H1 (cell line): ENCODE data around the gene DISC1. TPM values are rescaled to one million over a fixed set of nuclear protein-coding genes. Genes with fewer than 3 reads are reported as not detected.

Source experiments
- CTCF ChIA-PET: fragments of 300-600 bp; sonication (Branson Sonifier 250); formaldehyde crosslinking; loops from one replicate; lab custom pipeline; 2021; ENCODE audit not compliant: partially characterized antibody; lab: Charles Lee
- POLR2A ChIA-PET: fragments of 300-600 bp; sonication (Branson Sonifier 250); formaldehyde crosslinking; loops from one replicate; lab custom pipeline; 2021; ENCODE audit warnings: inconsistent platforms; ENCODE audit not compliant: partially characterized antibody; lab: Charles Lee
- DNase-seq, 2 experiments: peaks; one replicate each; pipeline versions ENCODE4 v3.0.0 to v3.0.0-alpha.2; 2010 to 2022; ENCODE audit warnings: low spot score in 2 of 2, low read depth in 1 of 2, mixed read lengths in 1 of 2
- FAIRE-seq: peaks from 2 replicates; lab custom pipeline; 2011; peaks lifted over from hg19 to GRCh38; lab: Jason Lieb, UNC
- H2AFZ ChIP-seq: 2 replicates; pipeline ENCODE4 v1.8.1; 2012; ENCODE audit warnings: low read length, inconsistent platforms
- H2AK5ac ChIP-seq: 2 replicates; pipeline ENCODE4 v1.6.1; 2013; ENCODE audit warnings: low read depth, low read length
- H2BK120ac ChIP-seq: replicated peaks from 2 replicates; pipeline ENCODE3; 2013; ENCODE audit warnings: low read depth, low read length, inconsistent platforms
- H2BK12ac ChIP-seq: 2 replicates; pipeline ENCODE4 v1.6.1; 2013; ENCODE audit warnings: low read depth, low read length
- H2BK15ac ChIP-seq: 2 replicates; pipeline ENCODE4 v1.6.1; 2013; ENCODE audit warnings: low read length
- H2BK20ac ChIP-seq: 2 replicates; pipeline ENCODE4 v1.6.1; 2013; ENCODE audit warnings: low read length
- H2BK5ac ChIP-seq: 2 replicates; pipeline ENCODE4 v1.6.1; 2013; ENCODE audit warnings: low read depth, low read length
- H3K14ac ChIP-seq: 2 replicates; pipeline ENCODE4 v1.6.1; 2013; ENCODE audit warnings: inconsistent platforms; ENCODE audit not compliant: insufficient read length
- H3K18ac ChIP-seq: 2 replicates; pipeline ENCODE4 v1.6.1; 2013; ENCODE audit warnings: low read length; ENCODE audit errors: extremely low read depth
- H3K23ac ChIP-seq: 2 replicates; pipeline ENCODE4 v1.6.1; 2013; ENCODE audit warnings: inconsistent platforms; ENCODE audit not compliant: insufficient read length
- H3K23me2 ChIP-seq: 2 replicates; pipeline ENCODE4 v1.6.1; 2013; ENCODE audit warnings: low read depth, low read length
- H3K27ac ChIP-seq: 2 replicates; pipeline ENCODE4 v1.6.1; 2011; ENCODE audit warnings: low read depth, low read length, inconsistent platforms
- H3K27me3 ChIP-seq, 4 experiments: replicated peaks in 1 of 4; 1 replicate in 1 of 4; 2 replicates in 3 of 4; pipeline versions ENCODE4 v1.6.1 to v1.8.1; 2011 to 2013; ENCODE audit warnings: low read length in 3 of 4, mild to moderate bottlenecking in 3 of 4, inconsistent platforms in 2 of 4, mixed read lengths in 2 of 4, moderate library complexity in 1 of 4; ENCODE audit not compliant: control insufficient read depth in 3 of 4, insufficient read depth in 3 of 4; ENCODE audit errors: extremely low read depth in 1 of 4
- H3K36me3 ChIP-seq, 4 experiments: 2 replicates each; pipeline versions ENCODE4 v1.6.1 to v1.8.1; 2011 to 2013; ENCODE audit warnings: mild to moderate bottlenecking in 4 of 4, low read length in 3 of 4, moderate library complexity in 2 of 4, control low read depth in 1 of 4, inconsistent platforms in 1 of 4; ENCODE audit not compliant: insufficient read depth in 4 of 4, control insufficient read depth in 2 of 4
- H3K4ac ChIP-seq: replicated peaks from 2 replicates; pipeline ENCODE3; 2013; ENCODE audit warnings: low read length, low read depth, mixed read lengths, inconsistent platforms; ENCODE audit not compliant: insufficient read length
- H3K4me1 ChIP-seq, 4 experiments: replicated peaks in 1 of 4; 1 replicate in 1 of 4; 2 replicates in 3 of 4; pipeline versions ENCODE4 v1.6.1 to v1.8.1; 2011 to 2013; ENCODE audit warnings: low read length in 3 of 4, inconsistent platforms in 2 of 4, mixed read lengths in 1 of 4; ENCODE audit not compliant: insufficient read depth in 4 of 4, control insufficient read depth in 3 of 4
- H3K4me2 ChIP-seq, 2 experiments: 2 replicates each; pipeline versions ENCODE4 v1.6.1 to v1.8.1; 2011 to 2013; ENCODE audit warnings: low read depth in 2 of 2, low read length in 2 of 2, control low read depth in 1 of 2, inconsistent platforms in 1 of 2, mild to moderate bottlenecking in 1 of 2; ENCODE audit not compliant: insufficient read depth in 1 of 2
- H3K4me3 ChIP-seq, 4 experiments: fragments of 200-600, 300-600 bp in 1 of 4; sonication (generic), shearing (Covaris generic), sonication (Bioruptor Twin) in 1 of 4; 2 replicates each; pipeline versions ENCODE4 v1.5.1 to v1.8.1; 2011 to 2016; ENCODE audit warnings: low read length in 4 of 4, low read depth in 3 of 4, control low read depth in 2 of 4, inconsistent platforms in 2 of 4, mild to moderate bottlenecking in 2 of 4, mixed read lengths in 1 of 4, moderate library complexity in 1 of 4; ENCODE audit not compliant: insufficient read depth in 2 of 4; ENCODE audit errors: extremely low read depth in 1 of 4
- H3K56ac ChIP-seq: replicated peaks from 2 replicates; pipeline ENCODE3; 2013; ENCODE audit warnings: low read depth, mild to moderate bottlenecking, mixed read lengths, low read length, inconsistent platforms; ENCODE audit not compliant: insufficient read length
- H3K79me1 ChIP-seq: 2 replicates; pipeline ENCODE4 v1.6.1; 2013; ENCODE audit warnings: low read depth, low read length, control low read depth
- H3K79me2 ChIP-seq, 2 experiments: 2 replicates each; pipeline versions ENCODE4 v1.6.1 to v1.8.1; 2012 to 2013; ENCODE audit warnings: low read length in 2 of 2, mild to moderate bottlenecking in 2 of 2, inconsistent platforms in 1 of 2; ENCODE audit not compliant: insufficient read depth in 2 of 2, control insufficient read depth in 1 of 2
- H3K9ac ChIP-seq, 4 experiments: replicated peaks in 1 of 4; 1 replicate in 1 of 4; 2 replicates in 3 of 4; pipeline versions ENCODE4 v1.6.1 to v1.8.1; 2011 to 2013; ENCODE audit warnings: low read depth in 3 of 4, low read length in 3 of 4, control low read depth in 2 of 4, mild to moderate bottlenecking in 2 of 4, moderate library complexity in 2 of 4, inconsistent platforms in 1 of 4; ENCODE audit errors: extremely low read depth in 1 of 4
- H3K9me3 ChIP-seq, 2 experiments: 2 replicates each; pipeline versions ENCODE4 v1.6.1 to v1.8.1; 2012 to 2013; ENCODE audit warnings: mild to moderate bottlenecking in 2 of 2, moderate library complexity in 2 of 2, control low read depth in 1 of 2, inconsistent platforms in 1 of 2, low read depth in 1 of 2, low read length in 1 of 2, mixed read lengths in 1 of 2; ENCODE audit not compliant: insufficient read depth in 2 of 2
- H4K20me1 ChIP-seq, 2 experiments: replicated peaks in 1 of 2; 2 replicates each; pipeline versions ENCODE3 to v1.8.1; 2011 to 2013; ENCODE audit warnings: inconsistent platforms in 2 of 2, low read length in 2 of 2, mild to moderate bottlenecking in 1 of 2; ENCODE audit not compliant: insufficient read depth in 2 of 2, control insufficient read depth in 1 of 2
- H4K5ac ChIP-seq: 2 replicates; pipeline ENCODE4 v1.6.1; 2013; ENCODE audit warnings: low read length, low read depth, mixed read lengths, inconsistent platforms; ENCODE audit not compliant: insufficient read length
- H4K8ac ChIP-seq: 2 replicates; pipeline ENCODE4 v1.8.0; 2013; ENCODE audit warnings: mild to moderate bottlenecking, moderate library complexity, low read length, inconsistent platforms; ENCODE audit not compliant: insufficient read depth; ENCODE audit errors: extremely low read depth
- H4K91ac ChIP-seq: replicated peaks from 2 replicates; pipeline ENCODE3; 2013; ENCODE audit warnings: low read length, mixed read lengths, inconsistent platforms; ENCODE audit not compliant: insufficient read length
- BCL11A ChIP-seq, 2 experiments: IDR thresholded peaks; one replicate each; pipeline ENCODE4 v1.6.1; 2011; ENCODE audit warnings: low read depth in 2 of 2, low read length in 2 of 2, mild to moderate bottlenecking in 2 of 2
- CEBPB ChIP-seq: IDR thresholded peaks from 2 replicates; pipeline ENCODE4 v1.6.1; 2012; ENCODE audit warnings: low read depth, low read length
- CREB1 ChIP-seq: IDR thresholded peaks from 2 replicates; pipeline ENCODE4 v1.6.1; 2012; ENCODE audit warnings: inconsistent platforms
- CTCF ChIP-seq, 3 experiments: IDR thresholded peaks; 1 replicate in 2 of 3; 2 replicates in 1 of 3; pipeline versions ENCODE4 v1.5.1 to v1.6.1; 2011; ENCODE audit warnings: low read length in 3 of 3, mild to moderate bottlenecking in 3 of 3, inconsistent platforms in 2 of 3, low read depth in 1 of 3, moderate library complexity in 1 of 3; ENCODE audit not compliant: insufficient read depth in 1 of 3; ENCODE audit errors: control extremely low read depth in 1 of 3
- GABPA ChIP-seq: IDR thresholded peaks from 2 replicates; pipeline ENCODE4 v1.6.1; 2011; ENCODE audit warnings: mild to moderate bottlenecking, low read length, moderate library complexity, borderline replicate concordance; ENCODE audit not compliant: insufficient read depth
- HDAC6 ChIP-seq: IDR thresholded peaks from one replicate; pipeline ENCODE4 v1.7.1; 2012; ENCODE audit warnings: low read depth, mild to moderate bottlenecking, inconsistent platforms, low read length, moderate library complexity
- KDM1A ChIP-seq: fragments of 200-600, 300-600 bp; sonication (generic); IDR thresholded peaks from 2 replicates; pipeline ENCODE4 v1.7.1; 2016; ENCODE audit warnings: mild to moderate bottlenecking, low read length, borderline replicate concordance
- KDM5A ChIP-seq: fragments of 200-600 bp; IDR thresholded peaks from 2 replicates; pipeline ENCODE4 v1.7.1; 2012; ENCODE audit warnings: mild to moderate bottlenecking, low read length, inconsistent platforms, mixed read lengths
- MAFK ChIP-seq: IDR thresholded peaks from 2 replicates; pipeline ENCODE4 v1.6.1; 2012; ENCODE audit warnings: low read depth, mild to moderate bottlenecking, improper control_type of control experiment, low read length
- RAD21 ChIP-seq, 2 experiments: IDR thresholded peaks in 1 of 2; conservative IDR thresholded peaks in 1 of 2; 2 replicates each; pipeline ENCODE4 v1.6.1; 2011; ENCODE audit warnings: low read depth in 2 of 2, low read length in 2 of 2, improper control_type of control experiment in 1 of 2, inconsistent platforms in 1 of 2, mild to moderate bottlenecking in 1 of 2, moderate library complexity in 1 of 2
- WGBS, 2 experiments: shearing (Covaris generic) in 1 of 2; methylation state at CpG; one replicate each; pipeline versions ENCODE4 v1.1.6 to v1.1.7; 2013 to 2015; ENCODE audit warnings: low lambda C conversion rate in 2 of 2, mixed read lengths in 2 of 2, inconsistent platforms in 1 of 2, low coverage in 1 of 2, missing lambda C conversion rate in 1 of 2; ENCODE audit not compliant: insufficient replicate concordance in 2 of 2, insufficient coverage in 1 of 2, insufficient read length in 1 of 2; ENCODE audit errors: extremely low coverage in 1 of 2, missing lambda C conversion rate in 1 of 2; 5-methylcytosine and 5-hydroxymethylcytosine counted together
- polyA plus RNA-seq, 7 experiments: library from polyadenylated mRNA; depleted of rRNA in 3 of 7; stranded (reverse) in 5 of 7; unstranded in 2 of 7; fragments of >200 nt in 5 of 7; fragments of 200-250 nt in 2 of 7; gene quantifications; 1 replicate in 5 of 7; 2 replicates in 1 of 7; 4 replicates in 1 of 7; pipeline versions ENCODE4 v1.2.1 to v1.2.3, GENCODE V29; 2011 to 2013; ENCODE audit warnings: missing spikeins in 2 of 7, mixed read lengths in 2 of 7
- total RNA-seq: library from RNA; stranded (reverse); fragmentation: NEBNext Ultra II Directional; extraction: Animal tissue kit (Norgen Biotek cat#: 25700); gene quantifications from 2 replicates; pipeline ENCODE4 v1.2.1, GENCODE V29; 2021

Gene DISC1
- total and polyA plus RNA-seq, 2 of the 8 experiments (the other 6 are each of a cell fraction or from before 2014, with no cell fraction given), result 1.1 to 3.5 TPM

- H2BK5ac ChIP-seq, result no peak overlapping the region
- no peaks in the 10 kb centered on the region for H3K9me3 ChIP-seq
- H3K4me2 ChIP-seq, result no peak overlapping the region
- H2BK15ac ChIP-seq, result no peak overlapping the region
- no peaks in the 10 kb centered on the region for H3K27me3 ChIP-seq
- no peak overlapping the region for H2BK12ac ChIP-seq
- ChIA-PET POLR2A (interaction anchor here (1.4 kb wide), 1 partner anchor 11 kb away, joined by 3 read pairs; no protein-coding TSS in a partner anchor), CTCF (interaction anchor here (0.5 to 3.0 kb wide), 23 partner anchors 10 to 651 kb away, joined by 3 to 19 read pairs (median 4); no protein-coding TSS in a partner anchor)
- no peaks in the 10 kb centered on the region for H3K36me3 ChIP-seq
- no peak overlapping the region for H2BK20ac ChIP-seq
- no peaks in the 10 kb centered on the region for H3K79me2 ChIP-seq
- H4K20me1 ChIP-seq, result no peaks in the 10 kb centered on the region
- no peak overlapping the region for H3K27ac ChIP-seq
- no peak overlapping the region for H4K8ac ChIP-seq
- H3K4ac ChIP-seq, result no peak overlapping the region
- H2BK120ac ChIP-seq, result no peak overlapping the region
- H3K23me2 ChIP-seq, result no peaks in the 10 kb centered on the region
- no peaks in the 10 kb centered on the region for H3K79me1 ChIP-seq
- H3K14ac ChIP-seq, result no peak overlapping the region
- H3K9ac ChIP-seq, result no peak overlapping the region
- no peak overlapping the region for H4K5ac ChIP-seq
- H3K18ac ChIP-seq, result no peak overlapping the region
- H4K91ac ChIP-seq, result no peak overlapping the region
- no peak overlapping the region for H3K56ac ChIP-seq
- H3K4me3 ChIP-seq, result no peak overlapping the region
- H3K4me1 ChIP-seq, result peaks cover 0 to 6% (median 2%) of the 10 kb centered on the region in 4 experiments; a peak in 4 of 7 replicates
- no peak for DNase-seq
- no peak for FAIRE-seq
- H2AFZ ChIP-seq, result no peak overlapping the region
- 70% methylated on average over 4 of the region's 4 CpGs; no CpG with 5 or more reads in 1 of the 2 experiments for WGBS, 2 experiments
- H3K23ac ChIP-seq, result no peak overlapping the region
- H2AK5ac ChIP-seq, result no peak overlapping the region
- TF ChIP-seq KDM1A (peak; percentile 84), CREB1 (no peak), RAD21 (IDR thresholded peaks at IDR 0.05 in 1 of 2, conservative IDR thresholded peaks at IDR 0.05 in 1 of 2; ENCODE audit: low read depth in 2 of 2, low read length in 2 of 2) (peak; percentile 19 to 39; a peak in 3 of 4 replicates), MAFK (peak; percentile 39; the same call in 1 of the 2 replicates), KDM5A (no peak), BCL11A (IDR thresholded peaks at IDR 0.05; ENCODE audit: low read depth in 2 of 2, low read length in 2 of 2) (no peak), CEBPB (no peak), HDAC6 (no peak), CTCF (IDR thresholded peaks at IDR 0.05; ENCODE audit: control extremely low read depth in 1 of 3, insufficient read depth in 1 of 3, low read depth in 1 of 3, low read length in 3 of 3) (peak in 2 of 3 experiments; percentile 28 to 34; a peak in 2 of 4 replicates), GABPA (no peak)
Measured at GRCh38 chr1:231983588-231984193, 357.1 kb downstream of the DISC1 start.
